NCI-H2081 (cell line): ENCODE results near the gene RRP8.

Source experiments
- DNase-seq, 2 experiments: peaks; one replicate each; lab custom pipeline; 2025; lab: John Stamatoyannopoulos, UW

RRP8 gene

DNA sequence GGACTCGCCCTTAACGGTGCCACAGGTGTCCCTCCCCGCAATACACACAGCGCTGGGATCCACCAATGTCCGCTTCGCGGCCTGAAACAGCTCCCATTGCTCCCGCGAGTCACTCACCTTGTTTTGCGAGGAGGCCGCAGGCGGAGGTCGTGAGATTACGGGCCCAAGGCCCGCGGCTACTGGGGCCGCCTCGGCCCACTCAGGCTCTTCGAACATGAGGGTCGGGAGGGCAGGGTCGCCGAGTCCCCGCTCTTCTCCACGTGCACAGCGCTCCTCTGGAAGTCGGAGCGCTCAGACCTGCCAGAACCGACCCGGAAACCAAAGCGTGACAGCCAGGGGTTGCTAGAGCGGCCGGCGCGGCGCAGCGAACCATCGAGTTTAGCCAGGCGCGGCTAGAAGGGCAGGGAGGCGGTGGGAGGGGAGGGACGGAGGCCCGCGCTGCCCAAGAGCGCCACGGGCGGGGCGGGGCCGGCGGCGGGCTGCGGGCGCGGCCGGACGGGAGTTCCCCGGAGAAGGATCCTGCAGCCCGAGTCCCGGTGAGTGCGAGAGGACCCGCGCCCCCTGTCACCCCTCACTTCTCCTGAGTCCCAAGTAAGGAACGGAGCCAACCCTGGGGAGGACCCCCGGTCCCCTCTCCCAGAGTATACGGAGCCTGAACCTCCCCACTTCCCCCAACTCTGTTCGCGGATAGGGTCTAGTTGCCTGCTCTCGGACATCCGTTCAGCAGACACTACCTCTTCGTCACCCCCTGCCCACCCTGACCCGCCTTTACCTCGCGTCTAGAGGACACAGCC lies at the start of gene RRP8, which contains the start of gene ILK:
Gene RRP8 (minus strand): TSS at position 330 of the 794 bp plus-strand sequence. CDS start 114 bp downstream, at position 216.
Gene ILK (plus strand): TSS at position 488 of the 794 bp plus-strand sequence. CDS start 498 bp downstream, outside the sequence.
- DNase-seq = peak; percentile 81 to 90

DNA sequence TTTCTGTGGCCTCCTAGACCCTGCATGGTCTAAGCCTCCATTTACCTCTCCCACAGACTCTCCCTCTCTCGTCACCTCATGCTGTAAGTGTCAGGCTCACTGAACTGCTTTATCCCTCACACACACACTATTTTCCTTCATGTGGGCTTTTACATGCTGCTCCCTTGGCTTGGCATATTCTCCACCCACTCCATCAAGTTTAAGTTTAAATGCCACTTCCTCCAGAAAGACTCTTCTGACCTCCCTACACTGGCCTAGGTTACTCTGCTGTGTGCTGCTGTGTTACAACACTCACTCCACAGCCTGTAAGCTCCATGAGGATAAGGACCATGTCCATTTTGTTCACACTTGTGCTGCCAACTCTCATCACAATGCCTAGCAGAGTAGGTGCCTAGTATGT lies 49.7 kb upstream of the RRP8 start:
- no peak for DNase-seq

DNA sequence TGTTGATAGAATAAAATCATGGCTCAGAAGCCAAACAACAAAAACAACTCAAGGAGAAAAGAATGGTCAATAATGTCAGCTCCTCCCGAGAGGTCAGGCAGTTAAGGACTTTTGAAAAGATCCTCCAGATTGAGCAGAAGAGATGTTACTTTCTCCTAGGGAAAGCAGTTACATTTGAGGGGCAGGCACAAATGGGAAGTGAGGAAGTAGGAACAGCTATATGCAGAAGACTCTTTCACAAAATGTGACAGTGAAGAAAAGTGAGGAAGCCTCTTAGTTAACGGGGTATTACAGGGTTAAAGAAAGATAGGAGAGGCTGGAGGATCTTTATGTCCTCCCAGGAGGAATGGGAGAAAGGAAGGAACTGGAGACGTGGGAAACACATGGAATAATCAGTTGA lies 48.8 kb upstream of the RRP8 start:
- DNase-seq = no peak

- no peak for DNase-seq
These were observed 47.6 kb upstream of the RRP8 start for GRCh38 chr11:6650980-6651379.

DNA sequence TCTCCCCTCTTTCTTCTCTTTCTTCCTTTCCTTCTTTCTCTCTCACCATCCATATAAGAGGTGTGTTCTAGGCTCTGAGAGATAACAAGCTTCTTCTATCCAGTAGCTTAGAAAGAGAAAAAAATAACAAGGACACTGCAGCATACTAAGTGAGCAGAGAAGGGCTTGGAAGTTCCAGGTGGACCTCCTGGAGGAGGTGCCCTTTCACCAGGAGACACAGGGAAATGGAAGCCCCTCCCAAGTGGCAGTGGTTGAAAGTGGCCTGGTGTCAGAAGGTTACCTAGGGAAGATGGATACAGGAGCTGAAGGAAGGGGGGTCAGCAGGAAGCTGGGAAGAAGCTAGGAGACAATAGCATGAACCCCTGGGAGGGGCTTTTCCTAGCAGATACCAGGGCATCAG lies 46.7 kb upstream of the RRP8 start:
- no peak for DNase-seq

GRCh38 chr11:6648501-6648900 lies 45.1 kb upstream of the RRP8 start:
- no peak for DNase-seq

GRCh38 chr11:6647836-6648235 lies 44.4 kb upstream of the RRP8 start:
- DNase-seq = no peak

GRCh38 chr11:6646918-6647679 lies 43.7 kb upstream of the RRP8 start:
- DNase-seq = no peak

- DNase-seq = no peak
These were observed 43.1 kb upstream of the RRP8 start for GRCh38 chr11:6646576-6646917.

DNA sequence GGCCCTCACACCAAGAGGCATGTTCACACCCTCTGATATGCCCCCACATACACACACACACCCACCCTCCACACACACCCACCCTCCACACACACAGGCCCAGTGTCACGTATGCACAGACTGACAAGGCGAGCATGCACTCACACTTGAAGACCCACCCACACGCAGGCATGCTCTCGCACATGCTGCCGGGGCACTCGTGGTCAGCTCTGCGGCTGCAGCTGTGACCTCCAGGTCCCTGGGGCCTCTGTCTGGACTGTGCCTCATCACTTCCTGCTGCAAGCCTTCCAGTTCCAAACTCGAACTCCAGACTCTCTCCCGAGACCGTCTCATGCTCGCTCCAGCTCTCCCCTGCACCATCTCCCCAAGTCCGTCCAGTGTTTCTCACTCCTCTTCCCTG lies 42.7 kb upstream of the RRP8 start:
- no peak for DNase-seq

- DNase-seq = no peak
These were observed 39.5 kb upstream of the RRP8 start for GRCh38 chr11:6642957-6643356.

DNA sequence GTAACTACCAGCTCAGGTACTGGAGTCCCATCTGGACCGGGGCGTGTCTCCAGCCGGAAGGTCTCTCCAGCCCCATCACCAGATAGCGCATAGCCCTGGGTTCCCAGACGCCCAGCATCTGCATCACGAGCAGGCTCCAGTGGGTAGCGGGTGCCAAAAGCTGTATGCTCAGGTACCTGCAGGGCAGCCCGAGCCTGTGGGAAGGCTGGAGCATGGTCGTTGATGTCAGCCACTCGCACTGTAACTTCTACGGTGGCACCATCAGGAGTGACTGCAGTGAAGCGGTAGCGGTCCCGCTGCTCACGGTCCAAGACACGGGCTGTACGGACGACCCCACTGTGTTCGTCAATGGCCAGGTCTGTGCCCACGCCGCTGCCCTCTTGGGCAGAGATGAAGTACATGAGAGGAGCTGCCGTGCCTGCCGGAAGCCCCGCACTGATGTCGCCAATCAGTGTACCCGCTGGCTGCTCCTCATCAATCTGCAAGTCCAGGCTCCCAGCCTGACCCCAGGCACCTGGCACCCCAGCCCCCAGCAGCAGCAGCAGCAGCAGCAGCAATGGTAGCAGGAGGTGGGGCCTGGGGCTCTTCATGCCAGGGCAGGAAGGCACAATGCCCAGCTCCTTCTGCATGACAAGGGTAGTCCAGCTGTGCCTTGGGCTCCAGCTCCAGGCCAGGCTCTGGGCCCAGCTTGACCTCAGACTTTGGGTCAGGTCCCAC lies 37.7 kb upstream of the RRP8 start:
- DNase-seq = no peak

DNA sequence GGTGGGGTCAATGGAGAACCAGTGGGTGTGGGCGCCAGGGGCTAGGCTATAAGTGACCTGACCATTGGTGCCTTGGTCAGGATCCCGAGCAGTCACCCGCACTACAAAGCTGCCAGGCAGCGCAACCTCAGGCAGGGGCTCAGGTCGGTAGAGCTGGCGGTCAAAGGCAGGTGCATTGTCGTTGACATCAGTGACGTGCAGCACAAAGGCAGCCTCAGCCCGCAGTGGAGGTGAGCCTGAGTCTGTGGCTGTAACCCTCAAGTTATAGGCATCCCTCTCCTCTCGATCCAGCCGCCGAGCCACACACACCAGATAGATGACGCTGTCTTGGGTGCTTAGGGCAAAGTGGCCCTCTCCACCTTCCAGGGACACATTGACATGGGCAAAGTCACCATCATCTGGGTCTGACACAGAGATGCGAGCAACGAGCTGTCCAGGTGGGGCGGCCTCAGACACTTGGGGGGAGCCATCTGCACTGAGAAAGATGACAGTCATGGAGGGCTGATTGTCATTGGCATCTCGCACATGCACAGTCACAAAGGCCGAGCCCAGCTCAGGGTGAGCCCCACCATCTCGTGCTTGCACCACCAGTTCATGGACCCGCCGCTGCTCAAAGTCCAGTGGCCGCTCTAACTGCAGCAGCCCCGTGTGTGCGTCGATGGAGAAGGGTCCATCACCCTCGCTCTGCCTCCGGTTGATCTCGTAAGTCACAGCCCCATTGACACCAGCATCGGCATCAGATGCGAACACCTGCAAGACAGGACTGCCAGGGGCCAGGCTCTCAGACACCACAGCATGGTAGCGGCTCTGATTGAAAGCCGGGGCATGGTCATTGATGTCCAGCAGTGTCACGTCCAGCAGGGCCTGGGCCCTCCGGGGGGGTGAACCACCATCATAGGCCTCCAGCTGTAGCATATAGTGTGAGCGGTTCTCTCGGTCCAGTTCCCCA lies 36.9 kb upstream of the RRP8 start:
- no peak for DNase-seq

- DNase-seq = no peak
These were observed 35.0 kb upstream of the RRP8 start for GRCh38 chr11:6638429-6638828.

- no peak for DNase-seq
These were observed 34.5 kb upstream of the RRP8 start for GRCh38 chr11:6637871-6638270.

GRCh38 chr11:6636480-6636879 lies 33.1 kb upstream of the RRP8 start:
- no peak for DNase-seq

- DNase-seq = no peak
These were observed 31.9 kb upstream of the RRP8 start for GRCh38 chr11:6635082-6635932.

DNA sequence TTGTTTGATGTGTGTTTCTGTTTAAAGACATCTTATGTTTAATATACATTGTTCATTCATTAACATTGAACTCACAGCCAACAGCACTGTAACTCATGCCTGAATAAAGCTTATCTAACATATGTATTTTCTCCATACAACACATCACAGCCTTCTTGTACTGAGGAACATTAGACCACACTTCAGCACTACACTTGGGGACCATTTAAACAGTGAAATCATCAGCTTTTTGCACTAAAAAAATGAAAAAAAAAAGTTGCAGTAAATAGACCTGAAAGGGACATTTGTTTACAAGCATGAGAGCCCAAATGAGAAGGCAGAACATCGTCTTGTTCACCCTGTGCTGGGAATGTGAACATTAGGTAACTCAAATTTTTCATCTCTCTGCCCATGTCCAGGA lies 31.1 kb upstream of the RRP8 start:
- DNase-seq = no peak

DNA sequence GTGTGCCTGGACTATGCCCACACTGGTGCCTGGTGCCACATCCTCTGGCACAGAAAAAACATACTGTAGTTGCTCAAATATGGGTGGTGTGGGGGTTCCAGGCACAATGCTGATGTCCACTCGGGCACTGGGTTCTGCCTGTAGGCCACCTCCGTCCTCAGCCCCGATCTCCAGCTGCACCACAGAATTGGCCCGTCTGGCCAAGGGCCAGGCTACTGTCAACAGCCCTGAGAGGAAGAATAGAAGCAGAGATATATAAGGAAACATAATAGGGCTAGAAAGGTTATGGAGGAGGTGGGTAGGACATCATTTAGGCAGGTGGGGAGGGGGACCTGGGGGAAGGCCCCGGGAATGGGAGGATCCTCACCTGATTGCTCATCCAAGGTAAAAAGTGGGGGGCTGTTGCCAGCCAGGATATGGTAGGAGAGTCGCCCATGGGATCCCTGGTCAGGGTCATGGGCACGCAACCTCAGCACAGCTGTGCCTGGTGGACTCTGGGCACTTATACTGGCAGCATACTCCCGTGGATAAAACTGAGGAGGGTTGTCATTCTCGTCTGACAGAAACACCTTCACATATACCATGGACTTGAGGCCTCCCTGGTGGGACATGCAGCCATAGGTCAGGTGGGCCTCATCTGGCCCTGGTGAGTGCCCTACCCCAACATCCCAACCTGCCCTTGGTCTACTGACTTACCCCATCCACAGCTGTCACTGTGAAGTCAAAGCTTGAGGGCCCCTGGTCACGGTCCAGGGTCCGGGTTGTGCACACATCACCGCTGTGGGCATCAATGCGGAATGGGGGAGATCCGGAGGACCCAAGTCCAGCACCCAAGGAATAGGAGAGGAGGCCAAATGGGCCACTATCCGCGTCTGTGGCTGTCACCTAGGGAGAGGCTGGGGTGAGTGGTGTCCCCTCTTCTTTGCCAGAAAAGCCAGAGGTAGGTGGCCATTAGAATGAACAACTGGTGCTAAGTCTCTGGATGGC lies 30.3 kb upstream of the RRP8 start:
- no peak for DNase-seq
